HG02943 (cell line): Measurements from ENCODE around the gene UBAP2.
"Not testable (repeated sequence)": the region's sequence is repeated elsewhere in the genome, so short reads cannot be mapped to it uniquely, and the experiment has no call there.

Experiments
- ATAC-seq: cut with Tn5 transposase; IDR thresholded peaks from one replicate; pipeline ENCODE4 v1.9.1; 2021; ENCODE audit warnings: mild to moderate bottlenecking, low read depth, moderate library complexity; ENCODE audit not compliant: unreplicated experiment

The UBAP2 gene

DNA sequence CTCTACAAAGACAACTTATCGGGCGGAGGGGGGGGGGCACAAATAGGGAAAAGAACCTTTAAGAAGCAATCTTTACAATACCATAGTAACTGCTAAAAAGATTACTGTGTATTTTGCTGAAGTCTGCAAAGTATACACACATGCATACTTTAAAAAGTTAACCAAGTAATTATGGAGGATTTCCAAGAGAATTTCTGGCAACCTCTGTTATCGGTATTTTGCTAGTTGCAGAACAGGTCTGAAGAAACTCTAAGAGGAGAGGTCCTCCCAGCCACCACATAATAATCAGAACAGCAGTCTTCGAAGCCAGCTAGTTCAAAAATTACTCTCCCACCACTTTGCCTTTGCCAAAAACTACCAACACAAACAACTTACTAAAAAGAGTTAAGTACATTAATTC is 56.1 kb downstream of the UBAP2 start:
- no peak for ATAC-seq

DNA sequence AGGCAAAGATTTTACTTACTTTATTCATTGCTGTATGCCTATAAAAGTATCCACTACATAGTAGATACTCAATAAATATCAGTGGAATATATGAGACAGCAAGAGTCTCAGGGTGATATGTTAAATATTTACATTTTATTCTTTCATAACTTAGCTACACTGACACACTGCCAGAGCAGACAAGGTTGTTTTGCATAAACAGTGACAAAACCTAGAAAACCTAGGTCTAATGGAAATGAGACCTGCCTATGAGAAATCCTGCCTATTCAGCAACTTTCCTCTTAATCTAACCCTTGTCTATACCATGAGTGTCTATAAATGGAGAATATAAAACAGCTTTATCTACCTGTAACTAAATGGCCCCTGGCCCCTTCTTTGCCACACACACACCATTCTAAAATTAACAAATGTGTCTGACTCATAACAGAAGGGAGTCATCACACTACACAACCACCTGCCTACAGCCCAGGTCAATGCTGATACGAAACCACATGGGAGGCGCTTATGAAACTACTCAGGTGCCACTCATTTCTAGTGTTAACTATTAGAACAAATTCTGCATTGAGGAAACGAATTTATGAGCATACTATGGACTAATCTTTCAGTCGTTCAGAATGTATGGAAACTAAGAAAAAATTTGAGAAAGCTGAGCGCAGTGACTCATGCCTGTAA is 60.3 kb downstream of the UBAP2 start:
- peak; percentile 95 for ATAC-seq

DNA sequence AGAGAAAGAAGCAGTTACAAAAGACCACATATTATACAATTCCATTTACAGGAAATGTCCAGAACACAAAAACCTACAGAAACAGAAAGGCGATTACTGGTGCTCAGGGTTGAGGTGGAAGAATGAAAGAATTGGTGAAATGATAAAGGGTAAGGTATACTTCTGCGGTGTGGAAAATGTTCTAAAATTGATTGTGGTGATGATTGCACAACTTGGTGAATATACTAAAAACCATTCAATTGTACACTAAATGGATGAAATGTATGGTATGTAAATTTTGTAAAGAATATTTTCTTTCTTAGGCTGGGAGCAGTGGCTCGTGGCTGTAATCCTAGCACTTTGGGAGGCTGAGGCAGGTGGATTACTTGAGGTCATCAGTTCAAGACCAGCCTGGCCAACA is 72.3 kb downstream of the UBAP2 start:
- no peak for ATAC-seq

DNA sequence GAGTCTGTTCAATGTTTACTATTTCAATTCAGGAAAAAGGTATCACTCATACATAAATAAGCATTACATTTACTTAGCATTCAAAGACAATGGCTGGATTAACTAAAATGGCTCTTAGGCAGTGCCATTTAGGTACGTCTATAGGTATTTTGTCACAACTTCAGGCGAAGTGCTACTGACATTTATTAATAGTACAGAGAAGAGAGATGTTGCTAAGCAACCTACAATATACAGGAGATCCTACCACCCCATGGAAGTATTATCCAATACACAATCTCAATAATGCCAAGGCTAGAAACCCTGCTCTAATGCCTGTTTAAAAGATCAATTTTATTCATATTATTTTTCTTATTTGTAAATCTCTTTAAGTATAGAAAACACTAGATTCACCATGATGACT is 76.0 kb downstream of the UBAP2 start:
- no peak for ATAC-seq

DNA sequence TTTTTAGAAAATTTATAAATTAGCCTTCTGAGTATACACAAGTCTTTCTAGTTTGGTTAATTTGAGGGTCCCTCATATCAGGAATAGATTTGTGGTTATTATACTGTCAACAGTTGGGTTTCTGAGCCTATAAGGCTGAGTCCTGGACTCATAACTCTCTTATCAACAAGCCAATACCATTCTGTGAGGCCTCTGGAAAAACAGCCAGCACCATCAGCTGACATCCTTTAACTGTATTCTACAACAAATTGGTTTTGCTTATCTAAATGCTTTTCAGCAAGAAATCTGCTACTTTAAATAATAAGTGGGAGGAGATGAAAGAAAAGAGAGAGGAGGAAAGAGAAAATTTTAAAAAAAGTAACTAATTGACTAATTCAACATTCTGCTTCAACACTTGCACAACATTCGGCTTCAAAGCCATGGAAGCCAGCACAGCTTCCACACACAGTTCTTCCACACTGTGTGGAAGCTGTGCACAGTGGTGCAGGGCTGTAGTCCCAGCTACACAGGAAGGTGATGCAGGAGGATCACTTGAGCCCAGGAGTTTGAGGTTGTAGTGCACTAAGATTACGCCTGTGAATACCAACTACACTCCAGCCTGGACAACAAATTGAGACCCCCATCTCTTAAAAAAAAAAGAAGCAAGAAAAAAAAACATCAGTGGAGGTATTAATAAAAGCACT is 84.5 kb downstream of the UBAP2 start:
- ATAC-seq = no peak

DNA sequence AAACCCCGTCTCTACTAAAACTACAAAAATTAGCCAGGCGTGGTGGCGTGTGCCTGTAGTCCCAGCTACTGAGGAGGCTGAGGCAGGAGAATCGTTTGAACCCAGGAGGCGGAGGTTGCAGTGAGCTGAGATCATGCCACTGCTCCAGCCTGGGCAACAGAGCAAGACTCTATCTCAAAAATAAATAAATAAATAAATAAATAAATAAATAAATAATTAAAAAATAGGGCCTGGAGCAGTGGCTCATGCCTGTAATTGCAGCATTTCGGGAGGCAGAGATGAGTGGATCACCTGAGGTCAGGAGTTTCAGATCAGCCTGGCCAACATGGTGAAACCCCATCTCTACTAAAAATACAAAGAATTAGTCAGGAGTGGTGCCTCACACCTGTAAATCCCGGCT is 86.2 kb downstream of the UBAP2 start:
- not testable (repeated sequence) for ATAC-seq

DNA sequence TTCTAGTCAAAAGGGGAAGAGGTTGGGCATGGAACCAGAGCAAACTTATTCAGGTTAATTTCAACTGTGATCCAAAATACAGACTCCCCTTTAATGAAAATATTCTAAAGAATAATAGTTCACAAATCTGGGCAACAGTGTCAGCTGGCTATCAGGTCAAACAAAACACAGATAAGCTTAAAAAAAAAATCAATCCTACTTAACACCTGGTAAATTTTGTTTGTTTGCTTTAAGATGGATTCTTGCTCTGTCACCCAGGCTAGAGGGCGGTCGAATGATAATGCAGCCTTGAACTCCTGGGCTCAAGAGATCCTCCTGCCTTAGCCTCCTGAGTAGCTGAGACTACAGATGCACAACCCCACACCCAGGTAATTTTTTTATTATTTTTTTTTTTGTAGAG is 89.0 kb downstream of the UBAP2 start:
- ATAC-seq = no peak

- ATAC-seq = no peak
Measured at GRCh38 chr9:33956544-33956943, 92.1 kb downstream of the UBAP2 start.

- ATAC-seq = no peak
Measured at GRCh38 chr9:33952066-33952465, 96.6 kb downstream of the UBAP2 start.

GRCh38 chr9:33950371-33950770 is 98.3 kb downstream of the UBAP2 start:
- no peak for ATAC-seq

DNA sequence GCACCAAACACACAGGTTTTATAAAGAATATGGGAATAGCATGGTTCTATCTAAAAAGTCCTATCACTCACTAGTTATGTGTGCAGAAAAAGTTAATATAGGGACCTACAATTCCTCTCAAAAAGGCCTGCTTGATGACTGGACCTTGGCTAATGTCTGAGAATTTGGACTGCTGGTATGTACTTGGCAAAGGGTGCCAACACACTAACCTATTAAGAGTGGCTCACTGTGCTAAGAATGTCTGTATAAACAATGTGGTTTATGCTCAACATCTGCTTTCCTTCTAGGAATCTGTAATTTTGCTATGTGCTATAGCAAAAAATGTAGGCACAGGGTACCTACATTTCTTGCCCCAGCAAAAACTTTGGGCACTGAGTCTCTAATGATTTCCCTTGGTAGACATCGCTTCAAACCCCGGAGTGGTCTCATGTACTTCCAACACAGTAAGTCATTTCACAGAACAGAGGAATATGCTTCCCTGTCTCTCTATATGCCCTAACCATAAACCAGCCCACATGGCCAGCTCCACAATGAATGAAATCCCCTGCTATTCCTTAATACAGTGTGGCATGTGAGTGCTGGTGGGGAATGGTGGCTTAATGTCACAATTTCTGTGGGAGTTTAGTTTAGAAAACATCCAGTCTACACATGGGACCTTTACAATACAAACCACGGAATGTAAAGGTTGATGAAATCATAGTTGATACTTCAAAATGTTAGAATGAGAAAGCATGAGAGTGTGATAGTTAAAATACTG is 101.7 kb downstream of the UBAP2 start:
- ATAC-seq = no peak

GRCh38 chr9:33943389-33943788 is 105.3 kb downstream of the UBAP2 start:
- no peak for ATAC-seq

DNA sequence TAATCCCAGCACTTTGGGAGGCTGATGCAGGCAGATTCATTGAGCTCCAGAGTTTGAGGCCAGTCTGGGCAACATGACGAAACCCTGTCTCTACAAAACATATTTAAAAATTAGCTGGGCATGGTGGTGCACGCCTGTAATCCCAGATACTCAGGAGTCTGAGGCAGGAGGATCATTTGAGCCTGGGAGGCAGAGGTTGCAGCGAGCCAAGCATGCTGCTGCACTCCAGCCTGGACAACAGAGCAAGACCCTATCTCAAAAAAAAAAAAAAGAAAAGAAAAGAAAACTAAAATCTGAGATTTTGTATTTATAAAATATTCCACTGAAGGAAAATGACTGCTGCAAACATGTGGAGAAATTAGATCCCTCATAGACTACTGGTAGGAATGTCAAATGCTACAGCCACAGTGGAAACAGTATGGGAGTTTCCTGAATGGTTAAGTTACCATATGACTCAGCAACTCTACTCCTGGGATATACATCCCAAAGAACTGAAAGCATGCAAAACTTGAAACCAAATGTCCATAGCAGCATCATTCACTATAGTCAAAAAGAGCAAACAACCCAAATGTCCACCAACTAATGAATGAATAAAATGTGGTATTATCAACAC is 106.1 kb downstream of the UBAP2 start:
- ATAC-seq = no peak

DNA sequence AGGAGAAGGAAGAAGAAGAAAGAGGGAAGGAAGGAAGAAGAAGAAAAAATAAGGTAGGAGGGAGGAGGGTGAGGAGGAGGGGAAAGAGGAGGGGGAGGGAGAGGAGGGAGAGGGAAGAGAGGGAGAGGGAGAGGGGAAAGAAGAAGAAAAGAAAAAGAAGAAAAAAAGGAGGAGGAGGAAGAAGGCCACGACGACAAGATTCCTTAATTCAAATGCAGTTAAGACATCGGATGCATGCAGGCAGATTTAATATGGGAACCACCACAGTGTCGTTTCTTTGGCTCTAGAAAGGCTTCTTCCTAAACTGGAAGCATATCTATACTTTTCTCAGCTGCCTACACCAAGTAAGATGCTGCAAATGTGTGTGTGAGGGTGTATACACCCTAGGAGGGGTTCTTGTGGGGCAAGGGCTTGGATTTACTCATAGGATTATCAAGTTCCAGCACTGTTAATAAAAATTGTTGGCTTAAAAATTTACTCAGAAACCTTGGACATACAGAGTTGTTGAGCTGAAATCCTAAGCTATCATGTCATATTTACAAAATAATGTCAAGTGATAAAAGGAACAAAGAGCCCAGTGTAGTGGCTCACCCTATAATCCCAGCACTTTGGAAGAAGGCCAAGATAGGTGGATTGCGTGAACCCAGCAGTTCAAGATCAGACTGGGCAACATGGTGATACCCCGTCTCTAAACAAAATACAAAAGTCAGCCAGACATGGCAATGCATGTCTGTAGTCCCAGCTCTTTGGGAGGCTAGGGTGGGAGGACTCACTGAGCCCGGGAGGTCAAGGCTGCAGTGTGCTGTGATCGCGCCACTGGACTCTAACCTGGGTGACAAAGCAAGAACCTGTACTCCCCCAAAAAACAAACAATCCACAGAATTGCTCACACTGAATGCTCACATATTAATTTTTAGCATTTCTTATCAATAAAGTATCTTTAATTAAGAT is 108.5 kb downstream of the UBAP2 start:
- ATAC-seq = no peak

- ATAC-seq = no peak
Measured at GRCh38 chr9:33934188-33934878, 114.4 kb downstream of the UBAP2 start.

DNA sequence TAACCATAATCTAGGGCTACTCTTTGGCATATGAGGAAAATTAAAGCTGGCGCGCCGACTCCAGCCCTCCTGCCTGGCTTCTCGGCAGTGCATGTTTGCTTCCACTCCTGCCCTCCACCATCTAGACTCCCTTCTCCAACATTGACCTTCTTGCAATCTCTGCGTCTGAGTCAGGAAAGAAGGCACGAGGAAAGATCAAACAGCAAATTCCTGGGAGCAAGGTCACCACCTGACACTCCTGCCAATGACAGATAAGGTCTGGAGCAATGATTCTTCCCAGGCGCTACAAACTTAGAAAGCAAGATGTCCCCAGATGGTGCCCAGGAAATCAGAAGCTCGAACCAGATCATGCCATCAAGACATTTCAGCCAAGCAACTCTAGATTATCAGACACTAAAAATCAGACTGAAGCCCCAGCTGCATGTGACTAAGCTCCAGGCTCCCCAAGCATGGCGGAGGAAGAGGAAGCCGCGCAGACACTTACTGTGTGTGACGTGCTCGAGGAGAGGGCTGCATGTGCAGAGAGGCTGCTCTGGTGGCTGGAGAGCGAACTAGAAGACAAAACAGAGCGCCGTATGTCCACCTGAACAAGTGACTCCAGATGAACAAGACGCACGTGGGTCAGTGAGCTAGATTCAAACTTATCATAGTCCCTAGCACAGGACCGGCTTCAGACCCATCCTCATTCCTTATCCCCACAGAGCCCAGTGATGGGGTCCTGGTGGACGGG is 116.4 kb downstream of the UBAP2 start:
- no peak for ATAC-seq

DNA sequence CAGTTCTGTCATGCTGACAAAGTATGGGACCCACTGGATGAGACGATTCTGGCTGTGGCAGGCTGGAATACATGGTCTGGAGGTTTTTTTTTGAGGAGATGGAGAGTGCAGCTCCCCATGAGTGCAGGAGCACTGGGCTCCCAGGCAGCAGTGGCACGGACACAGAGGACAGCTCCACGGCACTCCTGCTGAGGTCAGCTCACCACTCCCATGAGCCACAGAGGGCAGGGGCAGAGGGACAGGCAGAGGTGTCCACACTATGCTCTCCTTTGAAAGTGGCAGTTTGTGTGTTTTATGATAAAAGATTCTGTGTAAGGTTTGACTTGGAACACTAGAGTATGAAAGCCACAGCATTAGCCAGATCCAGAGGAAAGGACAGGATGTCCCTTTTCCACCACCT is 117.4 kb downstream of the UBAP2 start:
- ATAC-seq = no peak

- ATAC-seq = no peak
Measured at GRCh38 chr9:33927694-33928093, 121.0 kb downstream of the UBAP2 start.
